GM12801 (cell line): ENCODE measurements around the gene KIF17.

Experiments used
- TF ChIP-seq, protein P1 (sequence below): IDR thresholded peaks from one replicate; pipeline ENCODE4 v1.5.1; 2011; ENCODE audit warnings: control low read depth; ENCODE audit not compliant: insufficient read length; ENCODE audit errors: extremely low read depth

The KIF17 gene

DNA sequence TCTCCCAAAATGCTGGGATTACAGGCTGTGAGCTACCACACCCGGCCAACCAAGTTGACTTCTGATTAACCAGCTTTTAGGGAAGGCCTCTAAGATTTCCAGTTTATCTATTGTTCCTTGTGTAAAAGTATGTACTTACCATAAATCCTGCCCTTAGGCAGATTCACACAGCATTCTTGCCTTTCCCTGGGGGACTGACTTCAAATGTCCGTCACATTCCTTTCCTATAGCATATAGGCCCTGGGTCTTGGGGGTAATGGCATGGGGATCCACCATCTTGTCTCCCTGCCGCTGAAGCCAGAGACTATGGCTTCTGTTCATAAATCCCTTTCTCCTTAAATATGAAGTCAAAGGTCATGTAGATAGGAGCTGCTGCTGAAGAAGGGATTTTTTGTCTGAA lies 85.4 kb downstream of the KIF17 start:
- TF ChIP-seq, protein P1, sequence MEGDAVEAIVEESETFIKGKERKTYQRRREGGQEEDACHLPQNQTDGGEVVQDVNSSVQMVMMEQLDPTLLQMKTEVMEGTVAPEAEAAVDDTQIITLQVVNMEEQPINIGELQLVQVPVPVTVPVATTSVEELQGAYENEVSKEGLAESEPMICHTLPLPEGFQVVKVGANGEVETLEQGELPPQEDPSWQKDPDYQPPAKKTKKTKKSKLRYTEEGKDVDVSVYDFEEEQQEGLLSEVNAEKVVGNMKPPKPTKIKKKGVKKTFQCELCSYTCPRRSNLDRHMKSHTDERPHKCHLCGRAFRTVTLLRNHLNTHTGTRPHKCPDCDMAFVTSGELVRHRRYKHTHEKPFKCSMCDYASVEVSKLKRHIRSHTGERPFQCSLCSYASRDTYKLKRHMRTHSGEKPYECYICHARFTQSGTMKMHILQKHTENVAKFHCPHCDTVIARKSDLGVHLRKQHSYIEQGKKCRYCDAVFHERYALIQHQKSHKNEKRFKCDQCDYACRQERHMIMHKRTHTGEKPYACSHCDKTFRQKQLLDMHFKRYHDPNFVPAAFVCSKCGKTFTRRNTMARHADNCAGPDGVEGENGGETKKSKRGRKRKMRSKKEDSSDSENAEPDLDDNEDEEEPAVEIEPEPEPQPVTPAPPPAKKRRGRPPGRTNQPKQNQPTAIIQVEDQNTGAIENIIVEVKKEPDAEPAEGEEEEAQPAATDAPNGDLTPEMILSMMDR: no peak

DNA sequence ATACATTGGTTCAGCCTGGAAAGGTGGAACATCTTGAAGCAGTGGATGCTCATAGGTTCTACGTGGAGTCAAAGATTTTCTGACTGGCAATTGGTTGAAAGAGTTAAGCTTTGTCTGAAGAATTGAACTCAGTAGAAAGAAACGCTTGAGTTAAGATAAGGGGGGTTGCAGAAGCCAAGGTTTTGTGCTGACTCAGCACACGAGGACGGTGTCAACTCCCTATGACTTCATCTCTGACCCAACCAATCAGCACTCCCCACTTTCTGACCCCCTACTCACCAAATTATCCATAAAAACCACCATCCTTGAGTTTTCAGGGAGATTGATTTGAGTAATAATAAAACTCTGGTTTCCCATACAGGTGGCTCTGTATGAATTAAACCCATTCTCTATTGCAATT lies 87.1 kb downstream of the KIF17 start:
- TF ChIP-seq, protein P1: no peak

DNA sequence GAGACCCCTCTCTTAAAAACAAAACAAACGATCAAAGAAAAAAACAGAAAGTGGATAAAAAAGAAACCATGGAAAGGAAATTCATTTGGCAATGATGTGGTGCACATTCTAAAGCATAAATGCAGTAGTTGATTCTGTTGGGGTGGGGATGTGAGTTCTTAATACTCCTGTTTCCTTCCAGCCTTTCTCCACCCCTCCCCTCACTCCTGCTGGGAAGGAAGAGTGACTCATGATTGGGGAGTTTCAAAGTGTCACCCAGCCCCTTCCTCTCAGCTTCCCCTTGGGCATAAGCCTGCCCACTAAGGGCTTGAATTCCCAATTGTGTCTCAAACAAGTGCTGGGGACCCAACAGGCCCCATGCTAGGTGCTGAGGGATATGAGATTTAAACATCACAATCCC lies 91.3 kb downstream of the KIF17 start:
- TF ChIP-seq, protein P1: no peak

DNA sequence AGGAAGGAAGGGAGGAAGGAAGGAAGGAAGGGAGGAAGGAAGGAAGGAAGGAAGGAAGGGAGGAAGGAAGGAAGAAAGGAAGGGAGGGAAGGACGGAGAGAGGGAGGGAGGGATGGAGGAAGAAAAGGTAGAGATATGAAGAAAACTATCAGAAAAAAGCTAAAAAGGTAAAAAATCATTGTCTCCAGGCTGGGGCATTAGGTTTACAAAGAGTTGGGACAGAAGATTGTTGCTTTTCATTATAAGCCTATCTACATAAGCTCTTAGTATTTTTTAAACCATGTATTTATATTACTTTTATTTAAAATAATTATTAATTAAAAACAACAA lies 91.7 kb downstream of the KIF17 start:
- TF ChIP-seq, protein P1: no peak

DNA sequence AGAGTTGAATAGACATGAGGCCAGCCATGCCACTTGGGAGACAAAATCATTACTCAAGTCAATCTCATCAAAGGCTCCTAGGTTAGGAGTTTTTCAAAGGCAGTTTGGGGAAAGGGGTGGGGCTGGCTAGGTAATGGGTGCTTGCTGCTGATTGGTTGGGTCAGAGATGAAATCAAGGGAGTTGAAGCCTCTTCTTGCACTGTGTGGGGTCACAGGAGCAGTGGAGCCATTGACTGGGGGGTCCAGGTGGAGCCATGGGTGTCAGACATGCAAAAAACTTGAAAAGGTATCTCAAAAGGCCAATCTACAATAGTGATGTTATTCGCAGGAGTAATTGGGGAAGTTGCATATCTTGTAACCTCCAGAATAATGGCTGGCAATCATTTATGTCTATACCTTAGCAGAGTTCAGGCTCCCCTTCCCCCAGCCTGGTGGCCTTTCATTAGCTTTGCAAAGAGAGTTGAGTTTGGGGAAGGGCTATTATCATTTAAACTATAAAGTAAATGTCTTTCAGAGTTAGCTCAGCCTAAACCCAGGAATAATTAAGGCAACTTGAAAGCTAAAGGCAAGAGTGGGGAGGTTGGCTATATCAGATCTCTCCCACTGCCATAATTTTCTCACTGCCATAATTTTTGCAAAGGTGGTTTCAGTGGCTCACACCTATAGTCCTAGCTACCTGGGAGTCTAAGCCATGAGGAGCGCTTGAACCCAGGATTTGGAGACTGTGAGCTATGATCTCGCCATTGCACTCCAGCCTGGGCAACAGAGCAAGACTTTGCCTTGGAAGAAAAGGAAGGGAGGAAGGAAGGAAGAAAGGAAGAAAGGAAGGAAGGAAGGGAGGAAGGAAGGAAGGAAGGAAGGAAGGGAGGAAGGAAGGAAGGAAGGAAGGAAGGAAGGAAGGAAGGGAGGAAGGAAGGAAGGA lies 92.4 kb downstream of the KIF17 start:
- TF ChIP-seq, protein P1: no peak

DNA sequence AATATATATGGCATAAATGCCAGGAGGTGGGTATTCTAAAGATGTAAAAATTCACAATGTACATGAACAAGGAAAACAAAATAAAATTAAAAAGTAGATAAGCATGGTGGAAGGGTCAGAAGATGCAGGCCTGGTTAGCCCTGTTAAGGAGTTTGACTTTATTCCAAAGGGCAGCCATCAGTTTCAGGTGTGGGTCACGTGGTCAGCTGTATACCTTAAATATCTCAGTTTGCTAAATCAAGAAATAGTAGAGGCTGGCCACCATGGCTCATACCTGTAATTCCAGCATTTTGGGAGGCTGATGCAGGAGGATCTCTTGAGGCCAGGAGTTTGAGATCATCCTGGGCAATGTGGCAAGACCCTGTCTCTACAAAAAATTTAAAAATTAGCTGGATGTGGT lies 93.1 kb downstream of the KIF17 start:
- TF ChIP-seq, protein P1: no peak

DNA sequence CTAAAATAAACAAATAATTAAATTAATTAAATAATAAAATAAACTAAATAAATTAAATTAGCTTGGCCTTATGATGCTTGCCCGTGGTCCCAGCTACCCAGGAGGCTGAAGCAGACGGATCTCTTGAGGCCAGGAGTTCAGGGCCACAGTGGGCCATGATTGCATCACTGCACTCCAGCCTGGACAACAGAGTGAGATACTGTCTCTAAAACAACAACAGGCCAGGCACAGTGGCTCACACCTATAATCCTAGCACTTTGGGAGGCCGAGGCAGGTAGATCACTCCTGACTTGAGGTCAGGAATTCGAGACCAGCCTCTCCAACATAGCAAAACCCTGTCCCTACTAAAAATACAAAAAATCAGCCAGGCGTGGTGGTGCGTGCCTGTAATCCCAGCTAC lies 96.8 kb downstream of the KIF17 start:
- TF ChIP-seq, protein P1: no peak
